Measurements from ENCODE around the gene FRK. TPM values are rescaled to one million over a fixed set of nuclear protein-coding genes. Genes with fewer than 3 reads are reported as not detected.
"Not testable (repeated sequence)": the region's sequence is repeated elsewhere in the genome, so short reads cannot be mapped to it uniquely, and the experiment has no call there.

The FRK gene
- total RNA-seq, 2 donors from 2014 or later, result 7.9 to 9.1 TPM

GRCh38 chr6:115948751-115949150 lies 111.9 kb downstream of the FRK start:
- ATAC-seq (no peak), DNase-seq (no peak)
- Histone ChIP-seq H3K36me3 (replicated peaks in 1 of 2; ENCODE audit: insufficient read depth in 1 of 2, low read depth in 2 of 2) (peaks cover 0 to 4% of the 10 kb centered on the region in 2 donors), H3K9me3 (no peaks in the 10 kb centered on the region), H3K4me1 (no peaks in the 10 kb centered on the region), H3K27ac (no peak overlapping the region), H3K27me3 (no peaks in the 10 kb centered on the region), H3K4me3 (no peak overlapping the region)
- TF ChIP-seq POLR2A (IDR thresholded peaks at IDR 0.05), result no peak
- intact Hi-C loops (cut with DNase I), result no loop called here

- intact Hi-C loops (cut with DNase I), result no loop called here
- Histone ChIP-seq H3K27me3 (no peaks in the 10 kb centered on the region), H3K27ac (no peak overlapping the region), H3K36me3 (replicated peaks in 1 of 2; ENCODE audit: insufficient read depth in 1 of 2, low read depth in 2 of 2) (peaks cover 0 to 7% of the 10 kb centered on the region in 2 donors), H3K9me3 (no peaks in the 10 kb centered on the region), H3K4me3 (no peak overlapping the region), H3K4me1 (no peaks in the 10 kb centered on the region)
- 84 to 98% methylated on average over 2 of the region's 2 CpGs for WGBS, 2 donors
- DNase-seq, result no peak
- no peak for ATAC-seq
- TF ChIP-seq CTCF (IDR thresholded peaks at IDR 0.05) (no peak), POLR2A (IDR thresholded peaks at IDR 0.05) (no peak)
Observed at GRCh38 chr6:115947966-115948541, 112.6 kb downstream of the FRK start.

- H3K27me3 ChIP-seq, result no peaks in the 10 kb centered on the region
- intact Hi-C loops (cut with DNase I), result no loop called here
- peaks cover 8 to 11% of the 10 kb centered on the region in 2 donors for H3K36me3 ChIP-seq (replicated peaks in 1 of 2; ENCODE audit: insufficient read depth in 1 of 2, low read depth in 2 of 2)
- TF ChIP-seq POLR2A (IDR thresholded peaks at IDR 0.05) (no peak), CTCF (IDR thresholded peaks at IDR 0.05) (no peak)
- ATAC-seq (no peak), DNase-seq (no peak)
- H3K27ac ChIP-seq, result no peak overlapping the region
- H3K4me3 ChIP-seq, result no peak overlapping the region
- WGBS, 2 donors, result 95 to 100% methylated on average over 1 of the region's 1 CpG
- H3K9me3 ChIP-seq, result no peaks in the 10 kb centered on the region
- no peaks in the 10 kb centered on the region for H3K4me1 ChIP-seq
Observed at GRCh38 chr6:115945812-115946211, 114.9 kb downstream of the FRK start.

- intact Hi-C loops (cut with DNase I), result no loop called here
- no peak overlapping the region for H3K4me3 ChIP-seq
- no peaks in the 10 kb centered on the region for H3K9me3 ChIP-seq
- H3K4me1 ChIP-seq, result no peaks in the 10 kb centered on the region
- H3K27ac ChIP-seq, result no peak overlapping the region
- TF ChIP-seq POLR2A (IDR thresholded peaks at IDR 0.05) (no peak), CTCF (IDR thresholded peaks at IDR 0.05) (no peak)
- ATAC-seq (no peak), DNase-seq (no peak)
- no peaks in the 10 kb centered on the region for H3K27me3 ChIP-seq
- peaks cover 8 to 11% of the 10 kb centered on the region in 2 donors for H3K36me3 ChIP-seq (replicated peaks in 1 of 2; ENCODE audit: insufficient read depth in 1 of 2, low read depth in 2 of 2)
- 90 to 96% methylated on average over 1 of the region's 1 CpG for WGBS, 2 donors
Observed at GRCh38 chr6:115945306-115945705, 115.4 kb downstream of the FRK start.

DNA sequence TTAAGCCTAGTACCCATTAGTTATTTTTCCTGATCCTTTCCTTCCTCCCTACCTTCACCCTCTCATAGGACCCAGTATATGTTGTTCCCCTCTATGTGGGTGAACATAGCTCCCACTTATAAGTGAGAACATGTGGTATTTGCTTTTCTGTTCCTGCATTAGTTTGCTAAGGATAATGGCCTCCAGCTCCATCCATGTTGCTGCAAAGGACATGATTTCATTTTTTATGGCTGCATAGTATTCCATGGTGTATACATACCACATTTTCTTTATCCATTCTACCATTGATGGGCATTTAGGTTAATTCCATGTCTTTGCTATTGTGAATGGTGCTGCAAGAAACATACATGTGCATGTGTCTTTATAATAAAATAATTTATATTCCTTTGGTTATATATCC lies 115.9 kb downstream of the FRK start:
- intact Hi-C loops (cut with DNase I); DNase-seq; H3K27me3 ChIP-seq; H3K4me3 ChIP-seq; H3K27ac ChIP-seq; H3K9me3 ChIP-seq; ATAC-seq; H3K4me1 ChIP-seq: not testable (repeated sequence)
- peaks cover 8 to 11% of the 10 kb centered on the region in 2 donors for H3K36me3 ChIP-seq (replicated peaks in 1 of 2; ENCODE audit: insufficient read depth in 1 of 2, low read depth in 2 of 2)

DNA sequence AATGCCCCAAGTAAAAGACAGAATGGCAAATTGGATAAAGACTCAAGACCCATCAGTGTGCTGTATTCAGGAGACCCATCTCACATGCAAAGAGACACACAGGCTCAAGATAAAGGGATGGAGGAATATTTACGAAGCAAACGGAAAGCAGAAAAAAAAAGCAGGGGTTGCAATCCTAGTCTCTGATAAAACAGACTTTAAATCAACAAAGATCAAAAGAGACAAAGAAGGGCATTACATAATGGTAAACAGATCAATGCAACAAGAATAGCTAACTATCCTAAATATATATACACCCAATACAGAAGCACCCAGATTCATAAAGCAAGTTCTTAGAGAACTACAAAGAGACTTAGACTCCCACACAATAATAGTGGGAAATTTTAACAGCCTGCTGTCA lies 123.2 kb downstream of the FRK start:
- ATAC-seq; H3K4me3 ChIP-seq; H3K4me1 ChIP-seq; DNase-seq; H3K9me3 ChIP-seq; H3K27me3 ChIP-seq; intact Hi-C loops (cut with DNase I); H3K27ac ChIP-seq; H3K36me3 ChIP-seq (replicated peaks in 1 of 2; ENCODE audit: insufficient read depth in 1 of 2, low read depth in 2 of 2): not testable (repeated sequence)
- WGBS, 2 donors, result 42 to 51% methylated on average over 2 of the region's 2 CpGs
